Keratinocyte (primary cell): ENCODE measurements around the gene WDFY1.

Experiments used
- EZH2 ChIP-seq: IDR thresholded peaks from one replicate; pipeline ENCODE4 v1.6.1; 2012; ENCODE audit warnings: inconsistent platforms, mild to moderate bottlenecking, low read length, moderate library complexity
- TF ChIP-seq, protein P1 (sequence below), 3 experiments: IDR thresholded peaks in 1 of 3; conservative IDR thresholded peaks in 1 of 3; optimal IDR thresholded peaks in 1 of 3; 2 replicates in 2 of 3; 3 replicates in 1 of 3; pipeline versions ENCODE3 to v1.5.1; 2011; ENCODE audit warnings: low read length in 3 of 3, mild to moderate bottlenecking in 3 of 3, moderate library complexity in 2 of 3, control low read depth in 1 of 3, inconsistent platforms in 1 of 3; ENCODE audit not compliant: insufficient read depth in 2 of 3; ENCODE audit errors: extremely low read depth in 1 of 3

DNA sequence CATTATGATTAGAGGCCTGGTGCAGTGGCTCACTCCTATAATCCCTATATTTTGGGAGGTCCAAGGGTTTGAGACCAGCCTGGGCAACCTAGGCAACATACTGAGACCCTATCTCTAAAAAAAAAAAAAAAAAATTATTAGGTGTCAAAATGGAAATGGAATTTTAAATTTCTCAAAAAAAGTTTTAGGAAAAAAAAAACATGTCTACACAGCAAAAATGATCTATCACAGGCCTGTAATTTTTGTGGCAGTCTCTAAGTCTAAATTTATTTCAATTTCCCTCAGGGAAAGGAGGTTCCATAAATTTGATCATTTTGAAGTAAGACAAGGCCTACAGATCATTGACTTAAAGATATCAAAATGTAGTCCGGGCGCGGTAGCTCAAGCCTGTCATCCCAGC is 28.5 kb upstream of the WDFY1 start:
- TF ChIP-seq, protein P1, sequence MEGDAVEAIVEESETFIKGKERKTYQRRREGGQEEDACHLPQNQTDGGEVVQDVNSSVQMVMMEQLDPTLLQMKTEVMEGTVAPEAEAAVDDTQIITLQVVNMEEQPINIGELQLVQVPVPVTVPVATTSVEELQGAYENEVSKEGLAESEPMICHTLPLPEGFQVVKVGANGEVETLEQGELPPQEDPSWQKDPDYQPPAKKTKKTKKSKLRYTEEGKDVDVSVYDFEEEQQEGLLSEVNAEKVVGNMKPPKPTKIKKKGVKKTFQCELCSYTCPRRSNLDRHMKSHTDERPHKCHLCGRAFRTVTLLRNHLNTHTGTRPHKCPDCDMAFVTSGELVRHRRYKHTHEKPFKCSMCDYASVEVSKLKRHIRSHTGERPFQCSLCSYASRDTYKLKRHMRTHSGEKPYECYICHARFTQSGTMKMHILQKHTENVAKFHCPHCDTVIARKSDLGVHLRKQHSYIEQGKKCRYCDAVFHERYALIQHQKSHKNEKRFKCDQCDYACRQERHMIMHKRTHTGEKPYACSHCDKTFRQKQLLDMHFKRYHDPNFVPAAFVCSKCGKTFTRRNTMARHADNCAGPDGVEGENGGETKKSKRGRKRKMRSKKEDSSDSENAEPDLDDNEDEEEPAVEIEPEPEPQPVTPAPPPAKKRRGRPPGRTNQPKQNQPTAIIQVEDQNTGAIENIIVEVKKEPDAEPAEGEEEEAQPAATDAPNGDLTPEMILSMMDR (optimal IDR thresholded peaks at IDR 0.05 in 1 of 3, IDR thresholded peaks at IDR 0.05 in 1 of 3, conservative IDR thresholded peaks at IDR 0.05 in 1 of 3; ENCODE audit: extremely low read depth in 1 of 3, insufficient read depth in 2 of 3, low read length in 3 of 3): no peak
- TF ChIP-seq EZH2: no peak
